ENCODE data around the gene C5orf24.

Gene C5orf24

GRCh38 chr5:134845852-134846640 is at the start of gene C5orf24:
TSS of gene C5orf24 (plus strand) at chr5:134845968. CDS start at chr5:134854901, 8,933 bp downstream.
- Mint-ChIP-seq H3K9me3 (no peaks in the 10 kb centered on the region), H3K27me3 (no peaks in the 10 kb centered on the region), H3K27ac (peak within 1 kb of the TSS; percentile 96), H3K36me3 (peaks cover 6% of the 10 kb centered on the region), H3K4me3 (peak within 1 kb of the TSS; percentile 89), H3K4me1 (peaks cover 48% of the 10 kb centered on the region)
- DNase-seq: peak; percentile 96
- CTCF ChIA-PET: interaction anchor here (0.9 to 1.1 kb wide), 2 partner anchors 31 to 59 kb away, joined by 3 to 4 read pairs; partner anchors contain the start of gene PCBD2

DNA sequence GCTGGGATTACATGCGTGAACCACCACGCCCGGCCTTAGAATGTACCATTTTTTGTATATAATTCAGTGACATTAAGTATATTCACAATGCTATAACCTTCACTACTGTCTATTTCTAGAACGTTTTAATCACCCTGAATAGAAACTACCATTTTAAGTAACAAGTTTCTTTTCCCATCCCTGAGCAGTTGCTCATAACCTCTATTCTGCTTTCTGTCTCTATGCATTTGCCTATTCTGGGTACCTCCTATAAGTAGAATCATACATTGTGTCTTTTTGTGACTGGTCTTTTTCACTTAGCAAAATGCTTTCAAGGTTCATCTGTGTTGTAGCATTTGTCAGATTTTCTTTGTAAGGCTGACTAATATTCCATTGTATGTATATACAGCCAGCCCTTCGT is 47.3 kb upstream of the C5orf24 start:
- H3K27me3 Mint-ChIP-seq: no peaks in the 10 kb centered on the region
- H3K4me1 Mint-ChIP-seq: no peaks in the 10 kb centered on the region
- peaks cover 59% of the 10 kb centered on the region for H3K36me3 Mint-ChIP-seq
- H3K4me3 Mint-ChIP-seq: no peak overlapping the region
- H3K9me3 Mint-ChIP-seq: no peaks in the 10 kb centered on the region
- CTCF ChIA-PET: no interaction called here
- no peak overlapping the region for H3K27ac Mint-ChIP-seq
- no peak for DNase-seq

- no peaks in the 10 kb centered on the region for H3K9me3 Mint-ChIP-seq
- no peak overlapping the region for H3K4me3 Mint-ChIP-seq
- no peaks in the 10 kb centered on the region for H3K27me3 Mint-ChIP-seq
- H3K4me1 Mint-ChIP-seq: no peaks in the 10 kb centered on the region
- H3K27ac Mint-ChIP-seq: no peak overlapping the region
- peaks cover 41% of the 10 kb centered on the region for H3K36me3 Mint-ChIP-seq
- no peak for DNase-seq
- CTCF ChIA-PET: interaction anchor here (0.6 kb wide), 1 partner anchor 66 kb away, joined by 3 read pairs; no protein-coding TSS in a partner anchor
Observed at GRCh38 chr5:134803821-134804220, 41.9 kb upstream of the C5orf24 start.

GRCh38 chr5:134813407-134813806 is 32.4 kb upstream of the C5orf24 start:
- CTCF ChIA-PET: no interaction called here
- H3K36me3 Mint-ChIP-seq: peaks cover 41% of the 10 kb centered on the region
- H3K27me3 Mint-ChIP-seq: no peaks in the 10 kb centered on the region
- H3K27ac Mint-ChIP-seq: peak overlapping the region; percentile 77
- H3K9me3 Mint-ChIP-seq: no peaks in the 10 kb centered on the region
- no peak overlapping the region for H3K4me3 Mint-ChIP-seq
- DNase-seq: peak; percentile 43
- H3K4me1 Mint-ChIP-seq: peaks cover 11% of the 10 kb centered on the region

GRCh38 chr5:134813827-134814226 is 31.9 kb upstream of the C5orf24 start:
- Mint-ChIP-seq H3K4me1 (peaks cover 11% of the 10 kb centered on the region), H3K27ac (peak overlapping the region; percentile 79), H3K27me3 (no peaks in the 10 kb centered on the region), H3K36me3 (peaks cover 42% of the 10 kb centered on the region), H3K9me3 (no peaks in the 10 kb centered on the region), H3K4me3 (no peak overlapping the region)
- DNase-seq: no peak
- CTCF ChIA-PET: no interaction called here

GRCh38 chr5:134817006-134817405 is 28.8 kb upstream of the C5orf24 start:
- peaks cover 44% of the 10 kb centered on the region for H3K36me3 Mint-ChIP-seq
- CTCF ChIA-PET: no interaction called here
- H3K4me1 Mint-ChIP-seq: peaks cover 11% of the 10 kb centered on the region
- H3K4me3 Mint-ChIP-seq: no peak overlapping the region
- H3K27me3 Mint-ChIP-seq: no peaks in the 10 kb centered on the region
- H3K27ac Mint-ChIP-seq: no peak overlapping the region
- DNase-seq: no peak
- H3K9me3 Mint-ChIP-seq: no peaks in the 10 kb centered on the region

DNA sequence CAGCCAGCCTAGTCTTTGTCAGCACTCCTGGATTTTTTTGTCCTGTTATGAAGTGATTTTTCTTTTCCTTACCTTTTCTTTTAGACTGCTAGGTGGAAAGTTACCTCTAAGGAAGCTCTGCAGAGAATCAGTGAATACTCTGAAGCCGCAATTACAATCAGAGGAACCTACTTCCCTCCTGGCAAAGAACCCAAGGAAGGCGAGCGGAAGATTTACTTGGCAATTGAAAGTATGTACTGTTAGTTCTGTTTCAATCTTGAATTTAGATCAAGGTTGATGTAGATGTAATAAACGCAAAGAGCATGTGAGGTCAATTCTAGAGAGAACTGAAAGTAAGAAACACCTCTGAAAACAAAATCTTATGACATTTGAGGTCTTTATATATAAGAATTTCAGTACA is 27.0 kb upstream of the C5orf24 start:
- Mint-ChIP-seq H3K36me3 (peaks cover 40% of the 10 kb centered on the region), H3K9me3 (no peaks in the 10 kb centered on the region), H3K27me3 (no peaks in the 10 kb centered on the region), H3K27ac (no peak overlapping the region), H3K4me3 (no peak overlapping the region), H3K4me1 (peaks cover 1% of the 10 kb centered on the region)
- no peak for DNase-seq
- CTCF ChIA-PET: no interaction called here

DNA sequence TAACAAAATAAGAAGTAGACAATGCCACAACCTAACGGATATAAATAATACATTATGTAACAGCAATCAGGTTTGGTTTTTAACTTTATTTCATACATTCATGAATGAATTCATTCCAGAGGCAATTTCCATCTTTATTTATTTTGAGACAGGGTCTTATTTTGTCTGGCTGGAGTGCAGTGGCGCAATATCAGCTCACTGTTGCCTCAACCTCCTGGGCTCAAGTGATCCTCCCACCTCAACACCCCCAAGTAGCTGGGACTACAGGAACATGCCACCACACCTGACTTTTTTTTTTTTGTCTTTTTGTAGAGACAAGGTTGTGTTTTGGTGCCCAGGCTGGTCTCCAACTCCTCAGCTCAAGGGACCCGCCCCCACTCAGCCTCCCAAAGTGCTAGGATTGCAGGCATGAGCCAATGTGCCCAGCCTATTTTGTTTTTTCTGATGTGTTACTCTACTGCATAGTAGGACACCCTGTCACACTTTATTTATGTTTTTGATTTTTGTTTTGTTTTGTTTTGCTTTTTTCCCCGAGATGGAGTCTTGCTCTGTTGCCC is 26.3 kb upstream of the C5orf24 start:
- Mint-ChIP-seq H3K9me3 (no peaks in the 10 kb centered on the region), H3K27ac (peak overlapping the region; percentile 4)
- CTCF ChIA-PET: no interaction called here

DNA sequence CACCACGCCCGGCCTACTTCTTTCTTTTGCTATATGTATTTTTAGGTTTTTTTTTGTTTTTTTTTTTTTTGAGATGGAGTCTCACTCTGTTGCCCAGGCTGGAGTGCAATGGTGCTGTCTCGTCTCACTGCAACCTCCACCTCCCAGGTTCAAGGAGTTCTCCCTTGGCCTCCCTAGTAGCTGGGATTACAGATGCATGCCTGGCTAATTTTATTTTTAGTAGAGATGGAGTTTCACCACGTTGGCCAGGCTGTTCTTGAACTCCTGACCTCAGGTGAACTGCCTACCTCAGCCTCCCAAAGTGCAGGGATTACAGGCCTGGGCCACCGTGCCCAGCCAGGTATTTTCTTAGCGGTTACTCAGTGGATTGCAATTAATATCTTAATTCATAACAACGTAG is 23.9 kb upstream of the C5orf24 start:
- DNase-seq: no peak
- H3K27ac Mint-ChIP-seq: no peak overlapping the region
- no peaks in the 10 kb centered on the region for H3K4me1 Mint-ChIP-seq
- no peak overlapping the region for H3K4me3 Mint-ChIP-seq
- no peaks in the 10 kb centered on the region for H3K27me3 Mint-ChIP-seq
- no peaks in the 10 kb centered on the region for H3K9me3 Mint-ChIP-seq
- peaks cover 32% of the 10 kb centered on the region for H3K36me3 Mint-ChIP-seq
- CTCF ChIA-PET: interaction anchor here (0.6 to 1.2 kb wide), 2 partner anchors 17 to 83 kb away, joined by 3 read pairs; partner anchors contain the start of gene CAMLG

More for the DNA sequence above, 26.3 kb upstream of the C5orf24 start:
- Mint-ChIP-seq H3K27me3 (no peaks in the 10 kb centered on the region), H3K36me3 (peaks cover 38% of the 10 kb centered on the region), H3K4me3 (no peak overlapping the region), H3K4me1 (no peaks in the 10 kb centered on the region)
- DNase-seq: no peak

DNA sequence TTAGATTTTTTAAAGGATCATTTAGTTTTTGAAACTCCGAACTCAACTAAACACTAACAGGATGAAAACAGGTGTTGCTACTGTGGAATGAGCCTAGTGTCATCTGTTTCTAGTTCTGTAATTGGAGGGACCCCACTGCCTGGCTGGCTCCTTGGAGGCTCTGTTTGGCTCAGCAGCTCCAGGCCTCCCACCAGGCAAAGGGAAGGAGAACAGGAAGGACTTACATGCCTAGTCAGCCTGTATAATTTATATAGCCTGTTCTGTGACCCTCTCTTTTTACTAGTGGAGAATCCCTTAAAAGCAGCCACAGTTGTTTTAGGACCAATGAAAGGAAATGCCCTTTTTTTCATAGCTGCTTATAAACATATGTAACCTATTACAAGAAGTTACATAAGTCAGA is 21.1 kb upstream of the C5orf24 start:
- H3K4me3 Mint-ChIP-seq: no peak overlapping the region
- no peak overlapping the region for H3K27ac Mint-ChIP-seq
- CTCF ChIA-PET: interaction anchor here (1.2 kb wide), 1 partner anchor 27 kb away, joined by 3 read pairs; no protein-coding TSS in a partner anchor
- peaks cover 31% of the 10 kb centered on the region for H3K36me3 Mint-ChIP-seq
- no peaks in the 10 kb centered on the region for H3K9me3 Mint-ChIP-seq
- no peaks in the 10 kb centered on the region for H3K4me1 Mint-ChIP-seq
- DNase-seq: no peak
- no peaks in the 10 kb centered on the region for H3K27me3 Mint-ChIP-seq

- Mint-ChIP-seq H3K27ac (no peak overlapping the region), H3K36me3 (peaks cover 30% of the 10 kb centered on the region), H3K4me1 (no peaks in the 10 kb centered on the region), H3K27me3 (no peaks in the 10 kb centered on the region), H3K9me3 (no peaks in the 10 kb centered on the region), H3K4me3 (no peak overlapping the region)
- CTCF ChIA-PET: interaction anchor here (1.2 kb wide), 1 partner anchor 27 kb away, joined by 3 read pairs; no protein-coding TSS in a partner anchor
- no peak for DNase-seq
Observed at GRCh38 chr5:134825212-134825611, 20.6 kb upstream of the C5orf24 start.

GRCh38 chr5:134833340-134834032 is 12.3 kb upstream of the C5orf24 start:
- CTCF ChIA-PET: interaction anchor here (1.7 kb wide), 1 partner anchor 10 kb away, joined by 4 read pairs; no protein-coding TSS in a partner anchor
- Mint-ChIP-seq H3K9me3 (no peaks in the 10 kb centered on the region), H3K4me1 (no peaks in the 10 kb centered on the region)

DNA sequence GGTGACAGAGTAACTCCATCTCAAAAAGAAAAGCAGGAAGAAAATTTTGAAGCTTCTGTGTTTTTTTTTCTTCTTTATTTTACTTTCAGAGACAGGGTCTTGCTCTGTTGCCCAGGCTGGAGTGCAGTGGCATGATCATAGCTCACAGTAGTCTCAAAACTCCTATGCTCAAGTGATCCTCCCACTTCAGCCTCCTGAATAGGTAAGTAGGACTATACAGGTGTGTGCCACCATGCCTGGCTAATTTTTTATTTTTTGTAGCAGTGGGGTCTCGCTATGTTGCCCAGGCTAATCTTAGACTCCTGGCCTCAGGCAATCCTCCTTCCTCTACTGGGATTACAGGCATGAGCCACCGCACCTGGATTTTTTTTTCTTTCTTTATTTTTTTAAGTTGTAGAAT is 10.1 kb upstream of the C5orf24 start:
- CTCF ChIA-PET: no interaction called here
- Mint-ChIP-seq H3K4me3 (no peak overlapping the region), H3K27me3 (no peaks in the 10 kb centered on the region), H3K4me1 (no peaks in the 10 kb centered on the region), H3K27ac (no peak overlapping the region), H3K9me3 (no peaks in the 10 kb centered on the region), H3K36me3 (peaks cover 24% of the 10 kb centered on the region)
- DNase-seq: no peak

More at GRCh38 chr5:134833340-134834032, 12.3 kb upstream of the C5orf24 start:
- peak overlapping the region; percentile 14 for H3K27ac Mint-ChIP-seq
- peaks cover 19% of the 10 kb centered on the region for H3K36me3 Mint-ChIP-seq
- DNase-seq: no peak
- H3K27me3 Mint-ChIP-seq: no peaks in the 10 kb centered on the region
- no peak overlapping the region for H3K4me3 Mint-ChIP-seq

- DNase-seq: no peak
- CTCF ChIA-PET: no interaction called here
- no peaks in the 10 kb centered on the region for H3K27me3 Mint-ChIP-seq
- no peak overlapping the region for H3K27ac Mint-ChIP-seq
- no peaks in the 10 kb centered on the region for H3K4me1 Mint-ChIP-seq
- no peaks in the 10 kb centered on the region for H3K9me3 Mint-ChIP-seq
- no peak overlapping the region for H3K4me3 Mint-ChIP-seq
- peaks cover 23% of the 10 kb centered on the region for H3K36me3 Mint-ChIP-seq
Observed at GRCh38 chr5:134837530-134838181, 8.1 kb upstream of the C5orf24 start.

Measured in activated naive CD4-positive, alpha-beta T cell treated with anti-CD3 and anti-CD28 coated beads, Interleukin-2, amount 10 ng/mL, durations not matched to agents 7 days and 5 days (primary cell).